ENCODE results near the gene ABCC2.
"Not testable (repeated sequence)": the region's sequence is repeated elsewhere in the genome, so short reads cannot be mapped to it uniquely, and the experiment has no call there.

ABCC2 gene

GRCh38 chr10:99809931-99810615, 27.6 kb downstream of the ABCC2 start:
- DNase-seq, result no peak

GRCh38 chr10:99812177-99812576, 29.7 kb downstream of the ABCC2 start:
- DNase-seq, result no peak

GRCh38 chr10:99814143-99814542, 31.7 kb downstream of the ABCC2 start:
- DNase-seq, result no peak

- DNase-seq, result no peak
Measured at GRCh38 chr10:99815621-99816020, 33.2 kb downstream of the ABCC2 start.

GRCh38 chr10:99827936-99828335, 45.5 kb downstream of the ABCC2 start:
- DNase-seq, result no peak

GRCh38 chr10:99828464-99828863, 46.0 kb downstream of the ABCC2 start:
- DNase-seq, result no peak

GRCh38 chr10:99832439-99832838, 50.0 kb downstream of the ABCC2 start:
- no peak for DNase-seq

- no peak for DNase-seq
Measured at GRCh38 chr10:99834410-99834809, 52.0 kb downstream of the ABCC2 start.

- no peak for DNase-seq
Measured at GRCh38 chr10:99835947-99836346, 53.5 kb downstream of the ABCC2 start.

- DNase-seq, result no peak
Measured at GRCh38 chr10:99836711-99837110, 54.3 kb downstream of the ABCC2 start.

GRCh38 chr10:99840859-99841258, 58.4 kb downstream of the ABCC2 start:
- not testable (repeated sequence) for DNase-seq

- no peak for DNase-seq
Measured at GRCh38 chr10:99841746-99842145, 59.3 kb downstream of the ABCC2 start.

- no peak for DNase-seq
Measured at GRCh38 chr10:99843310-99843709, 60.9 kb downstream of the ABCC2 start.

- no peak for DNase-seq
Measured at GRCh38 chr10:99844433-99844955, 62.1 kb downstream of the ABCC2 start.

GRCh38 chr10:99845837-99846382, 63.5 kb downstream of the ABCC2 start:
- DNase-seq, result peak; percentile 61

- DNase-seq, result no peak
Measured at GRCh38 chr10:99849057-99849456, 66.6 kb downstream of the ABCC2 start.

- DNase-seq, result no peak
Measured at GRCh38 chr10:99849536-99849935, 67.1 kb downstream of the ABCC2 start.

- no peak for DNase-seq
Measured at GRCh38 chr10:99850021-99850766, 67.8 kb downstream of the ABCC2 start.

GRCh38 chr10:99850767-99851340, 68.4 kb downstream of the ABCC2 start:
- DNase-seq, result no peak

GRCh38 chr10:99851825-99852224, 69.4 kb downstream of the ABCC2 start:
- DNase-seq, result no peak

- no peak for DNase-seq
Measured at GRCh38 chr10:99852481-99853213, 70.2 kb downstream of the ABCC2 start.

- no peak for DNase-seq
Measured at GRCh38 chr10:99853655-99854054, 71.2 kb downstream of the ABCC2 start.

GRCh38 chr10:99854860-99855259, 72.4 kb downstream of the ABCC2 start:
- no peak for DNase-seq

Measured in NCI-H1048 (cell line).